ENCODE results near the gene DOCK4. TPM values are rescaled to one million over a fixed set of nuclear protein-coding genes. Genes with fewer than 3 reads are reported as not detected.

DOCK4 gene
- total and polyA plus RNA-seq, 2 of the 8 experiments (the other 6 are each of a cell fraction or from before 2014, with no cell fraction given): 5.1 to 23.6 TPM

- Histone ChIP-seq H3K79me1 (ENCODE audit: low read depth, low read length) (no peaks in the 10 kb centered on the region), H3K4me1 (replicated peaks in 1 of 4; ENCODE audit: control insufficient read depth in 3 of 4, insufficient read depth in 4 of 4, low read length in 3 of 4) (no peaks in the 10 kb centered on the region), H3K4me3 (ENCODE audit: extremely low read depth in 1 of 4, insufficient read depth in 2 of 4, low read depth in 3 of 4, low read length in 4 of 4) (no peak overlapping the region), H3K36me3 (ENCODE audit: control insufficient read depth in 2 of 4, insufficient read depth in 4 of 4, low read length in 3 of 4) (no peaks in the 10 kb centered on the region), H2AFZ (ENCODE audit: low read length) (no peak overlapping the region), H2BK12ac (ENCODE audit: low read depth, low read length) (no peak overlapping the region), H2AK5ac (ENCODE audit: low read depth, low read length) (no peak overlapping the region), H3K9ac (replicated peaks in 1 of 4; ENCODE audit: extremely low read depth in 1 of 4, low read depth in 3 of 4, low read length in 3 of 4) (no peak overlapping the region), H2BK120ac (replicated peaks; ENCODE audit: low read depth, low read length) (no peak overlapping the region), H3K18ac (ENCODE audit: extremely low read depth, low read length) (no peak overlapping the region), H3K23me2 (ENCODE audit: low read depth, low read length) (no peaks in the 10 kb centered on the region), H2BK15ac (ENCODE audit: low read length) (no peak overlapping the region), H2BK20ac (ENCODE audit: low read length) (no peak overlapping the region), H3K27ac (ENCODE audit: low read depth, low read length) (no peak overlapping the region), H3K4ac (replicated peaks; ENCODE audit: insufficient read length, low read depth, low read length) (no peak overlapping the region), H4K91ac (replicated peaks; ENCODE audit: insufficient read length, low read length) (no peak overlapping the region), H4K5ac (ENCODE audit: insufficient read length, low read depth, low read length) (no peak overlapping the region), H4K20me1 (replicated peaks in 1 of 2; ENCODE audit: control insufficient read depth in 1 of 2, insufficient read depth in 2 of 2, low read length in 2 of 2) (no peaks in the 10 kb centered on the region), H3K79me2 (ENCODE audit: control insufficient read depth in 1 of 2, insufficient read depth in 2 of 2, low read length in 2 of 2) (no peaks in the 10 kb centered on the region), H2BK5ac (ENCODE audit: low read depth, low read length) (no peak overlapping the region), H3K23ac (ENCODE audit: insufficient read length) (no peak overlapping the region), H3K14ac (ENCODE audit: insufficient read length) (no peak overlapping the region), H3K4me2 (ENCODE audit: insufficient read depth in 1 of 2, low read depth in 2 of 2, low read length in 2 of 2) (no peak overlapping the region), H3K9me3 (ENCODE audit: insufficient read depth in 2 of 2, low read depth in 1 of 2, low read length in 1 of 2) (no peaks in the 10 kb centered on the region), H4K8ac (ENCODE audit: extremely low read depth, insufficient read depth, low read length) (no peak overlapping the region), H3K56ac (replicated peaks; ENCODE audit: insufficient read length, low read depth, low read length) (no peak overlapping the region), H3K27me3 (replicated peaks in 1 of 4; ENCODE audit: control insufficient read depth in 3 of 4, extremely low read depth in 1 of 4, insufficient read depth in 3 of 4, low read length in 3 of 4) (no peaks in the 10 kb centered on the region)
- ChIA-PET CTCF (ENCODE audit: partially characterized antibody) (no interaction called here), POLR2A (ENCODE audit: partially characterized antibody) (no interaction called here)
- no peak for DNase-seq (ENCODE audit: low read depth in 1 of 2, low spot score in 2 of 2)
- no peak for TF ChIP-seq YY1 (IDR thresholded peaks at IDR 0.05; ENCODE audit: low read depth, low read length)
- TF ChIP-seq NANOG (IDR thresholded peaks at IDR 0.05; ENCODE audit: insufficient read depth, low read depth, low read length, poor library complexity, severe bottlenecking): no peak
- no peak for TF ChIP-seq RNF2 (IDR thresholded peaks at IDR 0.05; ENCODE audit: borderline replicate concordance, low read depth, low read length, missing control alignments, poor library complexity, severe bottlenecking)
- TF ChIP-seq HDAC6 (IDR thresholded peaks at IDR 0.05; ENCODE audit: low read depth, low read length): no peak
- TF ChIP-seq SUZ12 (IDR thresholded peaks at IDR 0.05; ENCODE audit: low read length): no peak
- no peak for TF ChIP-seq JUND (IDR thresholded peaks at IDR 0.05; ENCODE audit: low read length)
- TF ChIP-seq MAX (IDR thresholded peaks at IDR 0.05): no peak
- no peak for TF ChIP-seq TAF7 (optimal IDR thresholded peaks at IDR 0.05; ENCODE audit: borderline replicate concordance, low read depth, low read length)
- FAIRE-seq: no peak
- WGBS, 2 experiments (ENCODE audit: extremely low coverage in 1 of 2, insufficient coverage in 1 of 2, insufficient read length in 1 of 2, insufficient replicate concordance in 2 of 2, low coverage in 1 of 2, low lambda C conversion rate in 2 of 2, missing lambda C conversion rate in 1 of 2): 100% methylated on average over 1 of the region's 1 CpG; no CpG with 5 or more reads in 1 of the 2 experiments
Measured at GRCh38 chr7:111997546-111997945, 208.7 kb downstream of the DOCK4 start.

Measured in H1 (cell line).